Stimulated activated CD8-positive, alpha-beta memory T cell treated with anti-CD3 and anti-CD28 coated beads, Interleukin-12 subunit alpha, Interleukin-12 subunit beta, amount 100 ng/mL, for 24 hours (primary cell): ENCODE measurements around the gene ITIH4.

Experiments used
- DNase-seq: peaks from one replicate; pipeline ENCODE4 v3.0.0-alpha.2; 2020; ENCODE audit errors: extremely low read depth

The ITIH4 gene

GRCh38 chr3:52830535-52831258 lies at the start of gene ITIH4:
Gene ITIH4 (minus strand): TSS chr3:52830672. CDS start chr3:52830642, 30 bp downstream.
- DNase-seq, result no peak

- no peak for DNase-seq
Measured at GRCh38 chr3:52880047-52880446, 49.6 kb upstream of the ITIH4 start.

- DNase-seq, result no peak
Measured at GRCh38 chr3:52879581-52879980, 49.1 kb upstream of the ITIH4 start.

- no peak for DNase-seq
Measured at GRCh38 chr3:52879090-52879489, 48.6 kb upstream of the ITIH4 start.

- no peak for DNase-seq
Measured at GRCh38 chr3:52877085-52877484, 46.6 kb upstream of the ITIH4 start.

- DNase-seq, result no peak
Measured at GRCh38 chr3:52874864-52875587, 44.6 kb upstream of the ITIH4 start.

- no peak for DNase-seq
Measured at GRCh38 chr3:52874160-52874701, 43.8 kb upstream of the ITIH4 start.

GRCh38 chr3:52873433-52874159 lies 43.1 kb upstream of the ITIH4 start:
- no peak for DNase-seq

GRCh38 chr3:52872245-52872644 lies 41.8 kb upstream of the ITIH4 start:
- DNase-seq, result no peak

- DNase-seq, result no peak
Measured at GRCh38 chr3:52871761-52872160, 41.3 kb upstream of the ITIH4 start.

GRCh38 chr3:52870471-52870870 lies 40.0 kb upstream of the ITIH4 start:
- DNase-seq, result no peak

- no peak for DNase-seq
Measured at GRCh38 chr3:52866427-52866826, 36.0 kb upstream of the ITIH4 start.

GRCh38 chr3:52865994-52866393 lies 35.5 kb upstream of the ITIH4 start:
- no peak for DNase-seq

GRCh38 chr3:52860424-52860768 lies 29.9 kb upstream of the ITIH4 start:
- no peak for DNase-seq

GRCh38 chr3:52859686-52860423 lies 29.4 kb upstream of the ITIH4 start:
- no peak for DNase-seq

GRCh38 chr3:52857864-52858263 lies 27.4 kb upstream of the ITIH4 start:
- no peak for DNase-seq

- DNase-seq, result no peak
Measured at GRCh38 chr3:52857133-52857532, 26.7 kb upstream of the ITIH4 start.

GRCh38 chr3:52856666-52857065 lies 26.2 kb upstream of the ITIH4 start:
- no peak for DNase-seq

GRCh38 chr3:52854013-52854412 lies 23.5 kb upstream of the ITIH4 start:
- no peak for DNase-seq

GRCh38 chr3:52852419-52852818 lies 21.9 kb upstream of the ITIH4 start:
- DNase-seq, result no peak

GRCh38 chr3:52851348-52851747 lies 20.9 kb upstream of the ITIH4 start:
- DNase-seq, result no peak

GRCh38 chr3:52849656-52850055 lies 19.2 kb upstream of the ITIH4 start:
- no peak for DNase-seq
